GM18499 (cell line): ENCODE measurements around the gene ZFAND2A.
"Not testable (repeated sequence)": the region's sequence is repeated elsewhere in the genome, so short reads cannot be mapped to it uniquely, and the experiment has no call there.

Source experiments
- ATAC-seq: cut with Tn5 transposase; IDR thresholded peaks from one replicate; pipeline ENCODE4 v1.9.1; 2021; ENCODE audit warnings: moderate number of reproducible peaks; ENCODE audit not compliant: insufficient read depth, unreplicated experiment

The ZFAND2A gene

GRCh38 chr7:1159891-1160669 is at the start of gene ZFAND2A:
ZFAND2A (minus strand) TSS chr7:1160196; CDS start chr7:1158212, 1,984 bp downstream.
- ATAC-seq: peak; percentile 75

- ATAC-seq: no peak
Measured at GRCh38 chr7:1209097-1209496, 49.1 kb upstream of the ZFAND2A start.

GRCh38 chr7:1205742-1206141 is 45.7 kb upstream of the ZFAND2A start:
- ATAC-seq: not testable (repeated sequence)

GRCh38 chr7:1204460-1205140 is 44.6 kb upstream of the ZFAND2A start:
- ATAC-seq: no peak

- not testable (repeated sequence) for ATAC-seq
Measured at GRCh38 chr7:1202914-1203313, 42.9 kb upstream of the ZFAND2A start.

- no peak for ATAC-seq
Measured at GRCh38 chr7:1201916-1202315, 41.9 kb upstream of the ZFAND2A start.

- ATAC-seq: no peak
Measured at GRCh38 chr7:1200045-1200444, 40.0 kb upstream of the ZFAND2A start.

- ATAC-seq: no peak
Measured at GRCh38 chr7:1197997-1198625, 38.1 kb upstream of the ZFAND2A start.

GRCh38 chr7:1196950-1197349 is 37.0 kb upstream of the ZFAND2A start:
- no peak for ATAC-seq

- not testable (repeated sequence) for ATAC-seq
Measured at GRCh38 chr7:1196441-1196840, 36.4 kb upstream of the ZFAND2A start.

GRCh38 chr7:1193593-1194424 is 33.8 kb upstream of the ZFAND2A start:
- ATAC-seq: no peak

GRCh38 chr7:1192171-1192676 is 32.2 kb upstream of the ZFAND2A start:
- ATAC-seq: no peak

- no peak for ATAC-seq
Measured at GRCh38 chr7:1189986-1190772, 30.2 kb upstream of the ZFAND2A start.

- no peak for ATAC-seq
Measured at GRCh38 chr7:1188720-1189294, 28.8 kb upstream of the ZFAND2A start.

GRCh38 chr7:1187127-1187526 is 27.1 kb upstream of the ZFAND2A start:
- ATAC-seq: no peak

GRCh38 chr7:1181640-1182039 is 21.6 kb upstream of the ZFAND2A start:
- no peak for ATAC-seq

GRCh38 chr7:1181031-1181430 is 21.0 kb upstream of the ZFAND2A start:
- ATAC-seq: no peak

GRCh38 chr7:1176891-1177373 is 16.9 kb upstream of the ZFAND2A start:
- ATAC-seq: no peak
